H1 (cell line): ENCODE data around the gene PEX14. TPM values are rescaled to one million over a fixed set of nuclear protein-coding genes. Genes with fewer than 3 reads are reported as not detected.

Experiments
- CEBPB ChIP-seq: IDR thresholded peaks from 2 replicates; pipeline ENCODE4 v1.6.1; 2012; ENCODE audit warnings: low read depth, low read length
- E2F6 ChIP-seq: IDR thresholded peaks from 2 replicates; pipeline ENCODE4 v1.6.1; 2012; ENCODE audit warnings: inconsistent platforms
- EZH2 ChIP-seq: fragments of 200-600 bp; sonication (generic); IDR thresholded peaks from 2 replicates; pipeline ENCODE4 v1.7.1; 2012; ENCODE audit warnings: low read depth, mild to moderate bottlenecking, moderate library complexity, low read length, inconsistent platforms; ENCODE audit not compliant: severe bottlenecking
- JUN ChIP-seq: IDR thresholded peaks from 2 replicates; pipeline ENCODE4 v1.6.1; 2011; ENCODE audit warnings: low read depth, mild to moderate bottlenecking, improper control_type of control experiment, low read length
- MAFK ChIP-seq: IDR thresholded peaks from 2 replicates; pipeline ENCODE4 v1.6.1; 2012; ENCODE audit warnings: low read depth, mild to moderate bottlenecking, improper control_type of control experiment, low read length
- NRF1 ChIP-seq: IDR thresholded peaks from 2 replicates; pipeline ENCODE4 v1.6.1; 2011; ENCODE audit warnings: mild to moderate bottlenecking, low read depth, low read length, improper control_type of control experiment
- RBBP5 ChIP-seq: IDR thresholded peaks from 2 replicates; pipeline ENCODE4 v1.7.1; 2012; ENCODE audit warnings: low read depth, mild to moderate bottlenecking, inconsistent platforms, low read length, moderate library complexity, borderline replicate concordance
- RNF2 ChIP-seq: fragments of 200-900, 300-1000 bp; sonication (generic); IDR thresholded peaks from 2 replicates; pipeline ENCODE4 v1.7.1; 2016; ENCODE audit warnings: borderline replicate concordance, low read depth, mild to moderate bottlenecking, antibody characterized with exemption, low read length; ENCODE audit not compliant: poor library complexity, severe bottlenecking; ENCODE audit errors: missing control alignments
- SIN3A ChIP-seq, 2 experiments: IDR thresholded peaks in 1 of 2; conservative IDR thresholded peaks in 1 of 2; 2 replicates each; pipeline ENCODE4 v1.6.1; 2011 to 2012; ENCODE audit warnings: low read length in 2 of 2, improper control_type of control experiment in 1 of 2, low read depth in 1 of 2, mild to moderate bottlenecking in 1 of 2
- SUZ12 ChIP-seq: fragments of 200-600 bp; sonication (generic); IDR thresholded peaks from 2 replicates; pipeline ENCODE4 v1.6.1; 2012; ENCODE audit warnings: mild to moderate bottlenecking, inconsistent platforms, low read length, moderate library complexity, mixed read lengths
- polyA plus RNA-seq, 7 experiments: library from polyadenylated mRNA; depleted of rRNA in 3 of 7; stranded (reverse) in 5 of 7; unstranded in 2 of 7; fragments of >200 nt in 5 of 7; fragments of 200-250 nt in 2 of 7; gene quantifications; 1 replicate in 5 of 7; 2 replicates in 1 of 7; 4 replicates in 1 of 7; pipeline versions ENCODE4 v1.2.1 to v1.2.3, GENCODE V29; 2011 to 2013; ENCODE audit warnings: missing spikeins in 2 of 7, mixed read lengths in 2 of 7
- total RNA-seq: library from RNA; stranded (reverse); fragmentation: NEBNext Ultra II Directional; extraction: Animal tissue kit (Norgen Biotek cat#: 25700); gene quantifications from 2 replicates; pipeline ENCODE4 v1.2.1, GENCODE V29; 2021

Gene PEX14
- total and polyA plus RNA-seq, 2 of the 8 experiments (the other 6 are each of a cell fraction or from before 2014, with no cell fraction given), result 13.0 to 19.8 TPM

- no peak for TF ChIP-seq SUZ12
- no peak for TF ChIP-seq NRF1
- no peak for TF ChIP-seq JUN
- no peak for TF ChIP-seq CEBPB
- TF ChIP-seq RBBP5, result no peak
- TF ChIP-seq SIN3A (conservative IDR thresholded peaks at IDR 0.05 in 1 of 2, IDR thresholded peaks at IDR 0.05 in 1 of 2; ENCODE audit: low read depth in 1 of 2, low read length in 2 of 2), result no peak
- TF ChIP-seq MAFK, result no peak
- TF ChIP-seq EZH2, result no peak
- TF ChIP-seq RNF2, result no peak
- TF ChIP-seq E2F6, result no peak
Observed at GRCh38 chr1:10489291-10490055, 14.7 kb downstream of the PEX14 start (continued).
